GM12878 (cell line): ENCODE measurements around the gene MFNG. TPM values are rescaled to one million over a fixed set of nuclear protein-coding genes. Genes with fewer than 3 reads are reported as not detected.

Source experiments
- ATAC-seq: fragments of 200-7000 bp; cut with Tn5 transposase; 3 replicates; pipeline ENCODE4 v1.9.1; 2020; ENCODE audit warnings: mild to moderate bottlenecking, moderate library complexity
- BruUV-seq: library from RNA; stranded (reverse); fragments of 400-500 nt; replicated peaks from 2 replicates; lab custom pipeline; 2021; lab: Mats Ljungman, UMichigan
- CTCF ChIA-PET: fragments of 300-600 bp; sonication (Branson Sonifier 250); formaldehyde crosslinking; extraction: SDS; loops from one replicate; lab custom pipeline; 2021; ENCODE audit warnings: inconsistent platforms; lab: Yijun Ruan, JAX
- POLR2A ChIA-PET: fragments of 350-600 bp; formaldehyde crosslinking; extraction: SDS; loops from one replicate; lab custom pipeline; 2021; ENCODE audit warnings: inconsistent platforms; lab: Charles Lee
- RAD21 ChIA-PET: fragments of 300-600 bp; sonication (Branson Sonifier 250); formaldehyde crosslinking; loops from one replicate; lab custom pipeline; 2023; ENCODE audit warnings: antibody characterized with exemption; ENCODE audit not compliant: unreplicated experiment; lab: Charles Lee
- SMC1A ChIA-PET: fragments of 300-600 bp; sonication (Branson Sonifier 250); formaldehyde crosslinking; loops from one replicate; lab custom pipeline; 2023; ENCODE audit not compliant: unreplicated experiment, uncharacterized antibody; lab: Charles Lee
- DNase-seq: peaks from one replicate; pipeline ENCODE4 v3.0.0-alpha.2; 2011; ENCODE audit warnings: low read depth, low spot score
- FAIRE-seq: peaks from 3 replicates; lab custom pipeline; 2011; peaks lifted over from hg19 to GRCh38; lab: Jason Lieb, UNC
- H2AFZ ChIP-seq: 2 replicates; pipeline ENCODE4 v1.6.0; 2011; ENCODE audit warnings: low read depth, low read length, control low read depth; ENCODE audit not compliant: control insufficient read depth
- H3K27ac ChIP-seq: 2 replicates; pipeline ENCODE4 v1.5.1; 2011; ENCODE audit warnings: control low read depth; ENCODE audit not compliant: control insufficient read depth, insufficient read depth
- H3K27me3 ChIP-seq, 2 experiments: replicated peaks in 1 of 2; 2 replicates each; pipeline versions ENCODE4 v1.6.0 to v1.6.1; 2011; ENCODE audit warnings: low read length in 1 of 2; ENCODE audit not compliant: control insufficient read depth in 2 of 2, insufficient read depth in 2 of 2
- H3K36me3 ChIP-seq, 2 experiments: 2 replicates each; pipeline ENCODE4 v1.5.1; 2011; ENCODE audit warnings: low read length in 1 of 2; ENCODE audit not compliant: control insufficient read depth in 2 of 2, insufficient read depth in 2 of 2
- H3K4me1 ChIP-seq: 2 replicates; pipeline ENCODE4 v1.6.1; 2011; ENCODE audit warnings: mild to moderate bottlenecking, low read length, moderate library complexity, mixed read lengths; ENCODE audit not compliant: control insufficient read depth, insufficient read depth
- H3K4me2 ChIP-seq: 2 replicates; pipeline ENCODE4 v1.6.0; 2011; ENCODE audit warnings: control low read depth; ENCODE audit not compliant: control insufficient read depth, insufficient read depth
- H3K4me3 ChIP-seq: fragments of 200-600 bp; sonication (generic); 2 replicates; pipeline ENCODE4 v1.5.1; 2016
- H3K79me2 ChIP-seq: 2 replicates; pipeline ENCODE4 v1.6.0; 2011; ENCODE audit warnings: low read length; ENCODE audit not compliant: control insufficient read depth, insufficient read depth
- H3K9ac ChIP-seq: 2 replicates; pipeline ENCODE4 v1.8.0; 2011; ENCODE audit warnings: low read length, control low read depth, mixed read lengths; ENCODE audit not compliant: control insufficient read depth, insufficient read depth
- H3K9me3 ChIP-seq: replicated peaks from 3 replicates; pipeline ENCODE4 v1.5.1; 2011; ENCODE audit warnings: mild to moderate bottlenecking, low read length; ENCODE audit not compliant: control insufficient read depth, insufficient read depth
- H4K20me1 ChIP-seq: 2 replicates; pipeline ENCODE4 v1.6.0; 2011; ENCODE audit not compliant: control insufficient read depth, insufficient read depth
- ATF2 ChIP-seq: IDR thresholded peaks from 2 replicates; pipeline ENCODE4 v1.6.1; 2012; ENCODE audit warnings: low read length, inconsistent platforms
- BHLHE40 ChIP-seq, 2 experiments: fragments of 450-650 bp in 1 of 2; IDR thresholded peaks; 2 replicates each; pipeline ENCODE4 v1.6.1; 2011 to 2017; ENCODE audit warnings: low read depth in 2 of 2, borderline replicate concordance in 1 of 2, improper control_type of control experiment in 1 of 2, low read length in 1 of 2, mild to moderate bottlenecking in 1 of 2
- DPF2 ChIP-seq: fragments of 450-650 bp; IDR thresholded peaks from 2 replicates; pipeline ENCODE4 v1.6.1; 2017; ENCODE audit warnings: mild to moderate bottlenecking
- HDGF ChIP-seq: fragments of 450-650 bp; IDR thresholded peaks from 2 replicates; pipeline ENCODE4 v1.6.1; 2016; ENCODE audit warnings: antibody characterized with exemption
- IKZF1 ChIP-seq: fragments of 450-650 bp; conservative IDR thresholded peaks from 2 replicates; pipeline ENCODE4 v1.6.1; 2017; ENCODE audit warnings: antibody characterized with exemption, mild to moderate bottlenecking
- NR2F1 ChIP-seq: fragments of 450-650 bp; conservative IDR thresholded peaks from 2 replicates; pipeline ENCODE4 v1.6.1; 2017; ENCODE audit warnings: mild to moderate bottlenecking
- SMAD1 ChIP-seq: fragments of 450-650 bp; IDR thresholded peaks from 2 replicates; pipeline ENCODE4 v1.6.1; 2018; ENCODE audit warnings: mild to moderate bottlenecking, low read depth; ENCODE audit not compliant: partially characterized antibody
- SPI1 ChIP-seq: IDR thresholded peaks from 2 replicates; pipeline ENCODE4 v1.6.1; 2011; ENCODE audit warnings: low read depth, mild to moderate bottlenecking, low read length, moderate library complexity, borderline replicate concordance; ENCODE audit not compliant: insufficient read depth
- WGBS: methylation state at CpG from one replicate; pipeline ENCODE4 v1.1.6; 2016; ENCODE audit warnings: low lambda C conversion rate; ENCODE audit not compliant: insufficient replicate concordance, insufficient coverage; ENCODE audit errors: missing lambda C conversion rate; 5-methylcytosine and 5-hydroxymethylcytosine counted together
- in situ Hi-C: fragments of 300-500 bp; cut with MboI; formaldehyde crosslinking; loops from 9 replicates; pipeline ENCODE4 v1.14.3; 2018; ENCODE audit warnings: mixed read lengths
- intact Hi-C: fragments of 100-400 bp; cut with micrococcal nuclease; formaldehyde crosslinking; loops from one replicate; pipeline ENCODE4 v1.14.2; 2022; ENCODE audit not compliant: unreplicated experiment
- polyA plus RNA-seq, 11 experiments: library from polyadenylated mRNA; depleted of rRNA in 4 of 11; unstranded in 6 of 11; stranded (reverse) in 5 of 11; fragments of >200 nt; fragmentation: Nextera tagmentation in 4 of 11; fragmentation: Illumina TruSeq in 1 of 11; extraction: Ambion mirVana in 4 of 11; extraction: Trizol in 1 of 11; gene quantifications; 1 replicate in 1 of 11; 2 replicates in 10 of 11; pipeline versions ENCODE4 v1.2.1 to v1.2.3, GENCODE V29; 2011 to 2016; ENCODE audit warnings: inconsistent platforms in 2 of 11, missing spikeins in 2 of 11, low read depth in 1 of 11
- total RNA-seq, 4 experiments: library from RNA; depleted of rRNA in 3 of 4; stranded (reverse); fragments of >200 nt in 3 of 4; fragmentation: Illumina TruSeq in 1 of 4; extraction: Trizol in 1 of 4; gene quantifications; 2 replicates each; pipeline versions ENCODE4 v1.2.1 to v1.2.3, GENCODE V29; 2013 to 2021

Gene MFNG
- total and polyA plus RNA-seq, 10 of the 15 experiments (the other 5 are each of a cell fraction or from before 2014, with no cell fraction given): 11.5 to 117 (median 68.5) TPM

DNA sequence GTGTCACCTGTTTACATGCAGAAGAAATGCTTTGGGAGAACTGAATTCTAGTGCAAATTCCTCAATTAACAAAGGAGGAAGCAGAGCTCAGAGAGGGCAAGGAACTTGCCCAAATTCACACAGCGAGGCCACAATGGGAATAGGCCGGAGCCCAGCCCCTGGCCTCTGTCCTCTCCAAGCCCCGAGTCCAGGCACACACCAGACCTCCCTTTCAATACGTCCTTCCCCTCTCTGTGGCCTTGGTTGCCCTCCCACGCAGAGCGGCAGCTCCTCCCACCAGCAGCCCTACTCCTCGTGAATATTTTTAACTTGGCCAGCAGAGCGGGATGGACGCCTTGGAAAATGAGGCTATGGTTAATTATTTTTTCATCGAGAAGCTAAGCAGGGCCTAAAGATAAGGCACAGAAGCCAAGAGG is 34.6 kb upstream of the MFNG start:
- POLR2A ChIA-PET: interaction anchor here (0.5 kb wide), 1 partner anchor 23 kb away, joined by 3 read pairs; no protein-coding TSS in a partner anchor

DNA sequence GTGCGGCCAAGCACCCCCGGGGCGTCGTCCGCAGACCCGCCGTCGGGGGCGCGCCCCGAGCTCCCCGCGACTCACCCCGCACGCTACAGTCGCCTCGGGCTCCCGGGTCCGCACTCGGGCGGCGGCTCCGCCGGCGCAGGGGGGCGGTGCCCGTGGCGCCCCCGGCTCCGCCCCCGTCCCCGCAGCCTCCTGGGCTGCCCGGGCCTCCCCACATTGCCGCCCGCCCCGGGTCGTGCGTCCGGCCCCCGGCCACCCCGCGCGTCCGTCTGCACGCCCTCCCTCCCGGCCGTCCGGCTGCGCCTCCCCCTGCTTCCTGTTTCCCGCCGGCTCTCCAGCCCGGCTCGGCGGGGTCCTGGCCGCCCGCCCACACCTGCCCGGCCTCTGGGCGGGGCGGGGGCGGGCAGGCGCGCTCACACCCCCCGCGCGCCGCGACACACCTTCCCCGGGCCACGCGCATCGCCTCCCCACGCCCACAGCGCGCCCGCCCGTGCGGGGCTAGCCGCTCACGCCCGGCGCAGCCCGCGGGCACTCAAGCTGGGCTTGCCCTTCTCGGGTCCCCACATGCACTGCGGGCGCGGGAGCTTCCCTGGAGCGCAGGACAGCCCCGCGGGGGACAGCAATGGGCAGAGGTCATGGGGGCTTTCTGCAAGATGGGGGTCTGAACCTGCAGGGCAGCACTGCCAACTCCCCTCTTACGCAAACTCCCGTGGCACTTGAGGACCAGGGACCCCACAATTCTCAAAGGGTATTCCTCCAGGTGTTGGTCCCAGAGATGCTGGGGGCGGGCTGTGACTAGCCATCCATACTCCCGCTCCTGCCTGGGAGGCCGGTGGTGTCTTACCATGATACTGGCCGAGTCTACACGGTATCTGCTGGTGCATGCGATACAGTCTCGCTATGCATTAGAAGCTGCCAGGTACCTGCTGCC is 33.3 kb upstream of the MFNG start, which contains the start of gene CARD10:
Gene CARD10 (minus strand): TSS at position 148 of the 928 bp plus-strand sequence. CDS start 215 bp downstream, outside the sequence.
- POLR2A ChIA-PET: no interaction called here
- RAD21 ChIA-PET: no interaction called here
- intact Hi-C loops (no loop called here), in situ Hi-C loops (no loop called here)
- Histone ChIP-seq H4K20me1 (no peaks in the 10 kb centered on the region), H3K4me1 (no peaks in the 10 kb centered on the region), H3K27me3 (peaks cover 7 to 11% of the 10 kb centered on the region in 2 experiments; a peak in 3 of 4 replicates), H2AFZ (no peak within 1 kb of the TSS), H3K79me2 (no peaks in the 10 kb centered on the region), H3K27ac (no peak within 1 kb of the TSS), H3K36me3 (no peaks in the 10 kb centered on the region), H3K9ac (no peak within 1 kb of the TSS), H3K9me3 (no peaks in the 10 kb centered on the region), H3K4me3 (no peak within 1 kb of the TSS), H3K4me2 (peak within 1 kb of the TSS; percentile 44; the same call in 1 of the 2 replicates)
- no TSS peak for BruUV-seq
- DNase-seq (no peak), FAIRE-seq (no peak), ATAC-seq (peak; percentile 32; the same call in 1 of the 3 replicates)
- TF ChIP-seq DPF2: 0 out of 2 replicates have a peak, but pooled peaks have one; percentile 17
- TF ChIP-seq ATF2: no peak
- TF ChIP-seq IKZF1: peak; percentile 35; the same call in 1 of the 2 replicates
- TF ChIP-seq NR2F1: 0 out of 2 replicates have a peak, but pooled peaks have one; percentile 30
- peak in 1 of 2 experiments; percentile 42; a peak in 1 of 4 replicates for TF ChIP-seq BHLHE40 (IDR thresholded peaks at IDR 0.05; ENCODE audit: borderline replicate concordance in 1 of 2, low read depth in 2 of 2, low read length in 1 of 2)
- CTCF ChIA-PET: no interaction called here
- SMC1A ChIA-PET: no interaction called here
- 25% methylated on average over 37 of the region's 99 CpGs for whole genome bisulfite sequencing

More for the DNA sequence above, 34.6 kb upstream of the MFNG start:
- 60% methylated on average over 10 of the region's 10 CpGs for WGBS
- CTCF ChIA-PET: interaction anchor here (1.3 kb wide), 2 partner anchors 18 to 49 kb away, joined by 3 read pairs; no protein-coding TSS in a partner anchor
- no peak for DNase-seq
- Histone ChIP-seq H3K4me3 (no peak overlapping the region), H3K4me2 (no peak overlapping the region)
- intact Hi-C loops: no loop called here
- BruUV-seq: no TSS peak
- TF ChIP-seq SPI1 (no peak), HDGF (no peak), SMAD1 (no peak)
- TF ChIP-seq, all 136 proteins: peak for 0
- Histone ChIP-seq H3K27me3 (peaks cover 7 to 11% of the 10 kb centered on the region in 2 experiments; a peak in 3 of 4 replicates), H2AFZ (no peak overlapping the region), H3K27ac (no peak overlapping the region), H3K9me3 (no peaks in the 10 kb centered on the region), H3K79me2 (no peaks in the 10 kb centered on the region), H3K4me1 (no peaks in the 10 kb centered on the region), H4K20me1 (no peaks in the 10 kb centered on the region), H3K36me3 (no peaks in the 10 kb centered on the region), H3K9ac (no peak overlapping the region)
- in situ Hi-C loops: no loop called here
- ATAC-seq (no peak), FAIRE-seq (no peak)
- ChIA-PET RAD21 (no interaction called here), SMC1A (interaction anchor here (0.7 kb wide), 1 partner anchor 13 kb away, joined by 4 read pairs; no protein-coding TSS in a partner anchor)
